ENCODE data around the gene MRPL18. TPM values are rescaled to one million over a fixed set of nuclear protein-coding genes. Genes with fewer than 3 reads are reported as not detected.

Gene MRPL18
- total and polyA plus RNA-seq, 9 of the 15 experiments (the other 6 are each of a cell fraction or from before 2014, with no cell fraction given): 149 to 456 (median 196) TPM

- TF ChIP-seq ZNF511 (CRISPR knock-in tag; IDR thresholded peaks at IDR 0.05): no peak
- TF ChIP-seq GATAD2A (IDR thresholded peaks at IDR 0.05): no peak
- no peak for TF ChIP-seq USF1 (CRISPR knock-in tag; IDR thresholded peaks at IDR 0.05)
- TF ChIP-seq ETS2 (tag; IDR thresholded peaks at IDR 0.05; ENCODE audit: borderline replicate concordance, poor library complexity, severe bottlenecking): no peak
- no peak for TF ChIP-seq ZNF232 (CRISPR knock-in tag; IDR thresholded peaks at IDR 0.05)
- TF ChIP-seq SIN3B (IDR thresholded peaks at IDR 0.05; ENCODE audit: low read depth): no peak
- no peak for TF ChIP-seq SMAD1 (IDR thresholded peaks at IDR 0.05; ENCODE audit: low read depth, low read length, partially characterized antibody)
- 0 out of 2 replicates have a peak, but pooled peaks have one; percentile 32 for TF ChIP-seq ZBTB9 (CRISPR knock-in tag; IDR thresholded peaks at IDR 0.05)
- TF ChIP-seq ATF1 (CRISPR knock-in tag; IDR thresholded peaks at IDR 0.05): no peak
- TF ChIP-seq ATF1 (tag; IDR thresholded peaks at IDR 0.05): no peak; the same call in 1 of the 2 replicates
- TF ChIP-seq SMAD4 (CRISPR knock-in tag; conservative IDR thresholded peaks at IDR 0.05): no peak
- no peak for TF ChIP-seq PHF21A (IDR thresholded peaks at IDR 0.05; ENCODE audit: borderline replicate concordance, low read depth)
- no peak for TF ChIP-seq KDM1A (IDR thresholded peaks at IDR 0.05)
- no peak for TF ChIP-seq NR0B1 (IDR thresholded peaks at IDR 0.05; ENCODE audit: partially characterized antibody)
- TF ChIP-seq BRD9 (IDR thresholded peaks at IDR 0.05; ENCODE audit: low read depth, partially characterized antibody): no peak
- TF ChIP-seq KAT2B (IDR thresholded peaks at IDR 0.05; ENCODE audit: low read depth, low read length): no peak
- TF ChIP-seq ARID4B (CRISPR knock-in tag; IDR thresholded peaks at IDR 0.05): no peak; the same call in 1 of the 2 replicates
- no peak for TF ChIP-seq GTF2A2 (tag; IDR thresholded peaks at IDR 0.05)
- TF ChIP-seq ELK3 (CRISPR knock-in tag; IDR thresholded peaks at IDR 0.05): no peak
Measured at GRCh38 chr6:159761129-159761872, 29.0 kb upstream of the MRPL18 start (continued).

All from K562 (cell line).